ENCODE measurements around the gene GLTPD2. TPM values are rescaled to one million over a fixed set of nuclear protein-coding genes. Genes with fewer than 3 reads are reported as not detected.

Gene GLTPD2
- total and polyA plus RNA-seq, 12 donors = 0.25 TPM; not detected in 11

- Histone ChIP-seq H3K27me3 (peaks cover 0 to 53% (median 23%) of the 10 kb centered on the region in 7 donors), H3K27ac (no peak overlapping the region), H3K36me3 (no peaks in the 10 kb centered on the region), H3K9me3 (no peaks in the 10 kb centered on the region), H3K4me3 (no peak overlapping the region), H3K4me1 (peaks cover 2 to 38% (median 24%) of the 10 kb centered on the region in 9 donors)
- TF ChIP-seq CTCF (IDR thresholded peaks at IDR 0.05) = no peak
- WGBS, 2 donors = 95 to 97% methylated on average over 8 of the region's 8 CpGs
- DNase-seq = no peak
- intact Hi-C loops (cut with DNase I) = loop anchor here in 2 of 10 donors (5.0 kb wide), 2 partner anchors 39 to 44 kb away; partner anchors contain the start of genes GLTPD2 (in 1 of the 2) and VMO1 (in 1 of the 2)
- ATAC-seq = no peak
Observed at GRCh38 chr17:4743216-4743615, 45.5 kb upstream of the GLTPD2 start.

GRCh38 chr17:4743898-4744297 is 44.9 kb upstream of the GLTPD2 start:
- Histone ChIP-seq H3K36me3 (no peaks in the 10 kb centered on the region), H3K4me1 (peaks cover 2 to 37% (median 20%) of the 10 kb centered on the region in 9 donors), H3K27me3 (peaks cover 0 to 50% (median 23%) of the 10 kb centered on the region in 7 donors), H3K27ac (no peak overlapping the region), H3K4me3 (no peak overlapping the region), H3K9me3 (no peaks in the 10 kb centered on the region)
- no peak for TF ChIP-seq CTCF (IDR thresholded peaks at IDR 0.05)
- DNase-seq = no peak
- no peak for ATAC-seq
- 89 to 92% methylated on average over 9 of the region's 9 CpGs for WGBS, 2 donors
- intact Hi-C loops (cut with DNase I) = loop anchor here in 2 of 10 donors (5.0 kb wide), 2 partner anchors 38 to 43 kb away; partner anchors contain the start of genes GLTPD2 (in 1 of the 2) and VMO1 (in 1 of the 2)

GRCh38 chr17:4744999-4745969 is 43.5 kb upstream of the GLTPD2 start:
- TF ChIP-seq CTCF (IDR thresholded peaks at IDR 0.05) = no peak
- Histone ChIP-seq H3K4me1 (peaks cover 0 to 32% (median 16%) of the 10 kb centered on the region in 9 donors), H3K4me3 (no peak overlapping the region), H3K9me3 (no peaks in the 10 kb centered on the region), H3K27me3 (peaks cover 0 to 53% (median 23%) of the 10 kb centered on the region in 7 donors), H3K27ac (no peak overlapping the region), H3K36me3 (no peaks in the 10 kb centered on the region)
- ATAC-seq (peak in 3 of 8 donors; percentile 9 to 44 (median 22)), DNase-seq (no peak)
- 7 to 14% methylated on average over 51 of the region's 51 CpGs for WGBS, 2 donors
- intact Hi-C loops (cut with DNase I) = loop anchor here in 2 of 10 donors (5.0 kb wide), 2 partner anchors 37 to 42 kb away; partner anchors contain the start of genes GLTPD2 (in 1 of the 2) and VMO1 (in 1 of the 2)

GRCh38 chr17:4747847-4748246 is 40.9 kb upstream of the GLTPD2 start:
- Histone ChIP-seq H3K27ac (peak overlapping the region in 5 of 10 donors; percentile 20 to 69 (median 39)), H3K4me1 (peaks cover 0 to 44% (median 16%) of the 10 kb centered on the region in 9 donors), H3K36me3 (no peaks in the 10 kb centered on the region), H3K9me3 (no peaks in the 10 kb centered on the region), H3K27me3 (peaks cover 0 to 62% (median 42%) of the 10 kb centered on the region in 7 donors), H3K4me3 (no peak overlapping the region)
- no peak for TF ChIP-seq CTCF (IDR thresholded peaks at IDR 0.05)
- intact Hi-C loops (cut with DNase I) = no loop called here
- ATAC-seq (peak in 7 of 8 donors; percentile 49 to 86 (median 77)), DNase-seq (no peak)
- 10 to 18% methylated on average over 5 of the region's 5 CpGs for WGBS, 2 donors

All from heart right ventricle (tissue), 16 donors.